Measurements from ENCODE around the gene MPO. TPM values are rescaled to one million over a fixed set of nuclear protein-coding genes. Genes with fewer than 3 reads are reported as not detected.

Gene MPO
- total and polyA plus RNA-seq, 10 of the 15 experiments (the other 5 are each of a cell fraction or from before 2014, with no cell fraction given) = 0.06 to 0.49 (median 0.14) TPM

DNA sequence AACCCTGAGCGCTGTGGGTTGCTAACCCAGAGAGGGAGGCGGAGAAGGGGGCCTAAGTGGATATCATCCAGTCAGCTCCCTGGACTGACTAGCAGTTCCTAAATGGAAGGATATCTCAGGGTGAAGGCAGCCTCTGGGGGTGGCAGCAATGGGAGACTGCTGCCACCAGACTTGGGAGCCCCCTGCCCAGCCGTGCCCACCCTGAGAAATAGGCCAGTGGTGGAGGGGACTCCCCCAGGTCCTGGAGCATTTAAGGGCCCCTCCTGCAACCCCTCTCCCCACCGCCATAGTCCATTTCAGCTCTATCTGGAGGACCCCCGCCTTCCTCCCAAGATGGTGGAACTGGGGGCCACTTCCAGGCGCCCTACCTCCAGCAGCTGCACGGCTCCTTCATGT is 39.4 kb upstream of the MPO start (continued):
- no peak for TF ChIP-seq ZBTB11 (CRISPR knock-in tag; IDR thresholded peaks at IDR 0.05)
- TF ChIP-seq BHLHE40 (IDR thresholded peaks at IDR 0.05; ENCODE audit: borderline replicate concordance in 1 of 2, low read depth in 2 of 2, low read length in 1 of 2) = no peak
- TF ChIP-seq, protein P1, sequence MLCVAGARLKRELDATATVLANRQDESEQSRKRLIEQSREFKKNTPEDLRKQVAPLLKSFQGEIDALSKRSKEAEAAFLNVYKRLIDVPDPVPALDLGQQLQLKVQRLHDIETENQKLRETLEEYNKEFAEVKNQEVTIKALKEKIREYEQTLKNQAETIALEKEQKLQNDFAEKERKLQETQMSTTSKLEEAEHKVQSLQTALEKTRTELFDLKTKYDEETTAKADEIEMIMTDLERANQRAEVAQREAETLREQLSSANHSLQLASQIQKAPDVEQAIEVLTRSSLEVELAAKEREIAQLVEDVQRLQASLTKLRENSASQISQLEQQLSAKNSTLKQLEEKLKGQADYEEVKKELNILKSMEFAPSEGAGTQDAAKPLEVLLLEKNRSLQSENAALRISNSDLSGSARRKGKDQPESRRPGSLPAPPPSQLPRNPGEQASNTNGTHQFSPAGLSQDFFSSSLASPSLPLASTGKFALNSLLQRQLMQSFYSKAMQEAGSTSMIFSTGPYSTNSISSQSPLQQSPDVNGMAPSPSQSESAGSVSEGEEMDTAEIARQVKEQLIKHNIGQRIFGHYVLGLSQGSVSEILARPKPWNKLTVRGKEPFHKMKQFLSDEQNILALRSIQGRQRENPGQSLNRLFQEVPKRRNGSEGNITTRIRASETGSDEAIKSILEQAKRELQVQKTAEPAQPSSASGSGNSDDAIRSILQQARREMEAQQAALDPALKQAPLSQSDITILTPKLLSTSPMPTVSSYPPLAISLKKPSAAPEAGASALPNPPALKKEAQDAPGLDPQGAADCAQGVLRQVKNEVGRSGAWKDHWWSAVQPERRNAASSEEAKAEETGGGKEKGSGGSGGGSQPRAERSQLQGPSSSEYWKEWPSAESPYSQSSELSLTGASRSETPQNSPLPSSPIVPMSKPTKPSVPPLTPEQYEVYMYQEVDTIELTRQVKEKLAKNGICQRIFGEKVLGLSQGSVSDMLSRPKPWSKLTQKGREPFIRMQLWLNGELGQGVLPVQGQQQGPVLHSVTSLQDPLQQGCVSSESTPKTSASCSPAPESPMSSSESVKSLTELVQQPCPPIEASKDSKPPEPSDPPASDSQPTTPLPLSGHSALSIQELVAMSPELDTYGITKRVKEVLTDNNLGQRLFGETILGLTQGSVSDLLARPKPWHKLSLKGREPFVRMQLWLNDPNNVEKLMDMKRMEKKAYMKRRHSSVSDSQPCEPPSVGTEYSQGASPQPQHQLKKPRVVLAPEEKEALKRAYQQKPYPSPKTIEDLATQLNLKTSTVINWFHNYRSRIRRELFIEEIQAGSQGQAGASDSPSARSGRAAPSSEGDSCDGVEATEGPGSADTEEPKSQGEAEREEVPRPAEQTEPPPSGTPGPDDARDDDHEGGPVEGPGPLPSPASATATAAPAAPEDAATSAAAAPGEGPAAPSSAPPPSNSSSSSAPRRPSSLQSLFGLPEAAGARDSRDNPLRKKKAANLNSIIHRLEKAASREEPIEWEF (IDR thresholded peaks at IDR 0.05; ENCODE audit: insufficient replicate concordance, low read depth, low read length) = no peak
- no peak for TF ChIP-seq ELK1 (IDR thresholded peaks at IDR 0.05; ENCODE audit: low read depth, low read length)
- TF ChIP-seq POLR2A (IDR thresholded peaks at IDR 0.05; ENCODE audit: low read depth, low read length) = no peak

All from GM12878 (cell line).